ENCODE results near the gene LIPC.

The LIPC gene

DNA sequence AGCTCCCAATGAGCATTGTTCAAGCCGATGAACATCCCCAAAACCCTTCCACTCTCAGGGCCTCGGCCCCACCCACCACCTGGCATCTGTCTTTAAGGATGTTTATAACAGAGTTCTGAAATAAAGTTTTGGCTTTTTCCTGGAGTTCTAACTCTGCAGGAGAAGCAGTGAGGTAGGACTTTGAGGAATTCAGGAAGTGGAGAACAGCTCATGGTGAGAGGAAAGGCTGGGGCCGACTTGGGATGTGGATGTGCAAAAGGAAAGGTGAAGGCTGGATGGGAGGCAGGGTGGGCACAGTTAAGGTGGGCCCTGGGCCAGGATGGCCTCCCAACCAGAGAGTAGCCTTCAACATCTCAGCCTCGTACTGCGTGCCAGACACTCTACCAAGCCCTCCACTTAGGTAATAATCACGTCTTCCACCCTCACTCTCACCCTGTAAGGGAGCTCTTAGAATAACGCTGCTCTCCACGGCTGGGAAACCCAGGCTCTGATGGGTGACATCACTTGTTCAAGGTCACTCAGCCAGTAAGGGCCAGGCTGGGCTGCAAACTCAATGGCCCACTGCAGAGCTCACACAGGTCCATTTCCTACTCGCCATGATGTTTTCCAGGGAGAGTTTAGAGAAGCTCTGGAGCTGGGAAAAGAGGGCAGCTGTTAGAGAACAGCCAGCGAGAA is 28.5 kb downstream of the LIPC start:
- DNase-seq = no peak

DNA sequence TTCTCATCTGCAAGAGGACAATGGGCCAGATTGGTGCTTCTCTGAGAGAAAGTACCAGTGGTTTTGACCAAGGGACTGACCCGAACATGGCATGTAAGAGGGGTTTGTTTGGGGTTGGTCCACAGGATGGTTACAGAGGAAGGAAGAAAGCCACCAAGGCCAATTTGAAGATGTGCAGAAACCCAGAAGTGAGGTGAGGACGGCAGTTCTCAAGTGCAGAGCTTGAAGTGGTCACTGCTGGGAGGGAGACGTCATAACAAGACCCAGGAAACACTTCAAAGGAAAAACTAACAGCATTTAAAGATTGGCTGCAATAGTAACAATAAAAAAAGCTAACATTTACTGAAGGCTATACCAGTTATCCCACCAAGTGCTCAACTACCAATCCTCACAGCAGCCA is 29.1 kb downstream of the LIPC start:
- DNase-seq = no peak

DNA sequence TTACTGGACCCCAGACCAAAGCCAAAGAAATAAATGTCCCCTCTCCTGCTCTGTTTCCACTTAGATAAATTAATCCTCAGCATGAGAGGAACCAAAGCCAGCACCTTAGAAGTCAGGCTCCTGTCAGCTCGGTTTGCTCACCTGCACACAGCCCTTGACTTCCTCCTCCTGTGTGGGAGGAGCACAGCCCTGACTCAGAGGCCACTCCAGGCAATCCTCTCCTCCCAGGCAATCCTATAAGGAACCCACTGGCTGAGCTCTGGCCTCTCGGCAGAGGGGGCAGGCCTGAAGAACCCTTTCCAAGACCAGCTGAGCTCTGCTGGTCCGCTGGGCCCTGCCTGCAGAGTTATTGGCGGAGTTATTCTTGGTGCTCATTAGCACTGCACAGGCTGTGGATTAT is 30.8 kb downstream of the LIPC start:
- no peak for DNase-seq

DNA sequence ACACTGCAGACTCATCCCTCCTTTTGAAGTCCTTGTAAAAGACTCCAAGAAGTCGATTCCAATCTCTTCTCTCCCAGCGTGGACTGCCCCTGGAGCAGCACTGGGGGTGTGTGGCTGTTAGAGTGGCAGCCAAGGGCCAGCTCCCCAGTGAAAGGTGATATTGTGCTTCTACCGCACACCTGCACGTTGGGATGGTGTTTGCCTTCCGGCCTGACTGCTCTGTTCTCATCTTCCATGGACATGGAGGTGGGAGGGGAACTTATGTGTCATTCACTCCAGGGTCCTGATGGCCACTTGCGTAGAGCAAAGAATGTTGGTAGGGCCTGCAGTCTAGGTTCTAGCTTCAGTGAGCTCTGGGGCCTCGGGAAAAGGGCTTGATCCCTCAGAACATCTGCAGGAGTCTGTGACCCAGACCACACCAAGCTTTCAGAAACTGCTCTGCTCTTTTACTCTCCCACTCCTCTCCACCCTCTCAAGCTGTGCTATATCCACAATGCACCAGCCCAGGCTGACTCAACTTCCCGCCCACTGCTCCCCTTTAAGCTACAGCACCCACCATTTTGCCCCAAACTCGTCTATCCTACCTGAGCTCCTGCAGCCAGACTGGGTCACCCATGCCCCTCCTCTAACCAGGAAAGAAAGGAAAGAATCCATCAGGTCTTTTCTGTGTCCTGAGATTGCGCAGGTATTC is 31.3 kb downstream of the LIPC start:
- no peak for DNase-seq

DNA sequence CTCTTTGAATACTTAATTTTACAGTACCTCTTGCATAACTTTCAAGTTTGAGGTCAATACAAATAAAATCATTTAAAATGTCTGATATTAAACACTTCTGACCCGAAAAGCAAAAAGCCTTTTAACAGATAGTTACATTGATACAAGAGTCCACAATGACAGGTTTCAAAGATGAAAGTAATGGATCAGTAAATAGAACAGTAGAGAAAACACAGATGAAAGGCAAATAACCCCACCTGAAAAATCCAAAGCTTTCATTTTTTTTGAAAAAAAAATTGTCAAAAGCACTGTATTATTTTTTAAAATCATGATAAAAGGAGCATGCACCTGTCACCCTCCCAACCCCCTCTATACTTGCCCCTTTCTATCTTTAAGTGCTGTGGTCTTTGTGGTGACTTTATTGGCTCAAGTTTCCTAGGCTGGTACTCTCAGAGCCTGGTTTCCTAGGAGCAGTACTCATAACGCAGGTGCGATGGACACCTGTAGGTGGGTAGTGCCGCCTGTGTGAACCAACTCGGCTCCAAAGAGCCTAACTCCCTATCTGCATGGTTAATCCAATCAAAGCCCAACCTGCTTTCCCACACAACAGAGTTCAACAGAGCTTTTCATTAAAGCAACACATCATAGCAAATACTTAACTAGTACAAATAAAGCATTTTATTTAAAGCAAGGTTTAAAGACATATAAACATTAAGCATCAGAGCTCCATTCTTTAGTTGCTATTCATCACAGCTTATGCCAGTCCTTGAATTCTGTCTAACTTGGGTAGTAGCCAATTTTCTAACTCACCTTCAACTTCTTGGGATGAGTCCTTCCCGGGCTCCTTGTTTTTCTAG is 32.2 kb downstream of the LIPC start:
- DNase-seq = no peak

DNA sequence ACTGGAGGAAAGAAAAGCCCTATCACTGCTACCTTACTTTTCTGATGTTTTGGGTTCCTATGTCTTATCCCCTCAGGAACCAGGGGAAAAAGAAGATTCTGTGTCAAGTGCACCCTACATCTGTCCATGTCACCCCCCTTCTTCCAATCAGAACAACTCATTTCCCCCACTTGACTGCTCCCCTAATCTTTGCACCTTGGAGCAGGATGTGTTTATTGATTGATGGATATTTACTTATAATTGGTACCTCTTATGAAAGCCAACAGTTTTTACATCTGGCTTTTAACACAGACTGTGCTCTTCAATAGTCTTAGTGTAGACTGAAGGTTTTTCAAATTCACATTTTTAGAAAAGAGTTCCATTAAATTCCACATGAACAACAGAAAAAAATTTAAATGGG is 33.3 kb downstream of the LIPC start:
- DNase-seq = no peak

DNA sequence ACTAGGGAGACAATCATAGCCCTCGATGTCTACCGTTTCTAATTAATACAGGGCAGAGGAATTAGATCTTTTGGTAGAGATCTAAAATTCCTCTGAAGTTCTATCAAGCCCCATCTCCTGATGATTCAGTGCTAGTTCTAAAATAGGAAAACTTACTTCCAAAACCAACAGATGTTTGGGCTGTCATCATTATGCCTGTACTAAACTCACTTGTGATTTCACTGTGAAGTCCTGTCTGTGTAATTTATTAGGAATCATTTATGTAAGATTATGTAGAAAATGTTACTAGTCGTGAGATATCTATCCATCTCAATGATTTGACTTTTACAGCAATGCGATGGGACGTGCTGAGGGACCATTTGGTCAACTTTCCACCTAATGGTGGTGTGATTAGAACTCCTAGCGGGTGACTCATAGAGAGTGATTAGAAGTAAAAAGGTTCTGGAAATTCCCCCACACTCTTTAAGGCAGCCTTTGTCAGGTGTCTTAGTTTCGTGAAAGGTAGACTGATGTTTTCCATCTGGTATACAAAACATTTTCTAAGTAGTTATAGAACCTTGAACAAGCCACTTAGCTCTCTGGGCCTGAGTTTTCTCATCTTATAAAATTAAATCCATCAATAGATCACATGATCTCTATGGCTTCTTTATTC is 34.2 kb downstream of the LIPC start:
- DNase-seq = no peak

DNA sequence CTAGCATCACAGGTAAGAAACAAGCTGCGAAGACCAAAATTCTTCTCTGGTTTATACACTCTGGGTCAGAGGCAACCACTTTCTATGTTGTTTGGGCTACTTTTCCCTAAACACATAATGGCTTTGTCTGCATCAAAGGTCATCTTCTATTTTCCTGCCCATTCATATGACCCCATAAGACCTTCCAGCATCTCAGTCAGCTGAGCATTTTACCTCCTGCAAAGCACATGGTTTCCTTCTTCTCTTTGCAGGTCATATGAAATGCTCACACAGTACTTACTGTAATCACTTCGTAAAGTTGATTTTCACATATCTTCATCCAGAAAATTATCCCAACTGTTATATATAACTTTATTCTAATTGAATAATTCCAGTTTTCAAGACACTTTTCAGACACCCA is 34.8 kb downstream of the LIPC start:
- DNase-seq = no peak

DNA sequence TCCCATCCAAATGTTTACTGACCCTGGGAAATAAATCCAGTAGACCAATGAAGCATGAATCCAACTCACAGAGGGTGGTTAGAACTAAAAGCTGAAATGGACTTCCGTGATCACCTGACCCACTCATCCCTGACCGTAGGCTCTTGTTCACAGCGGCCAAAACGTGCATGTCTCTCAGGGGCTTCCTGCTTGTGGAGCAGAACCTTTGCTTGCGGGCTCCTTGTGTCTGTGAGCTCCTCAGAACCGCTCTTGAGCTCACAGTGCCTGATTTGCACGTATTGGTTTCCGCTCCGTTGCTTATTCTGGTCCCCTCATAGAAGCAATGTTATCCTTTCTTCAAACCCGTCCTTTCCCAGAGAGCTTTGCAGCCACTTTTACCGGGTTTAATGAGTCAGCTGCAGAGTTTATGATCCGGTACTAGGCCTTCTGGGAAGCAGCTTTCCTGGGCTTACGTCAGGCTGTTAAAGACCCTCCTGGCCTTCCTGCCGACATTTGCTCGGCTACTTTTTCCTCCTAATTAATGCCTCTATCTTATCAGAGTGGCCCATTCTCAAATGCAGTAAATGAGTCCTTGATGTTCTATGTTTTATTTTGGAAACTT is 35.4 kb downstream of the LIPC start:
- DNase-seq = no peak

DNA sequence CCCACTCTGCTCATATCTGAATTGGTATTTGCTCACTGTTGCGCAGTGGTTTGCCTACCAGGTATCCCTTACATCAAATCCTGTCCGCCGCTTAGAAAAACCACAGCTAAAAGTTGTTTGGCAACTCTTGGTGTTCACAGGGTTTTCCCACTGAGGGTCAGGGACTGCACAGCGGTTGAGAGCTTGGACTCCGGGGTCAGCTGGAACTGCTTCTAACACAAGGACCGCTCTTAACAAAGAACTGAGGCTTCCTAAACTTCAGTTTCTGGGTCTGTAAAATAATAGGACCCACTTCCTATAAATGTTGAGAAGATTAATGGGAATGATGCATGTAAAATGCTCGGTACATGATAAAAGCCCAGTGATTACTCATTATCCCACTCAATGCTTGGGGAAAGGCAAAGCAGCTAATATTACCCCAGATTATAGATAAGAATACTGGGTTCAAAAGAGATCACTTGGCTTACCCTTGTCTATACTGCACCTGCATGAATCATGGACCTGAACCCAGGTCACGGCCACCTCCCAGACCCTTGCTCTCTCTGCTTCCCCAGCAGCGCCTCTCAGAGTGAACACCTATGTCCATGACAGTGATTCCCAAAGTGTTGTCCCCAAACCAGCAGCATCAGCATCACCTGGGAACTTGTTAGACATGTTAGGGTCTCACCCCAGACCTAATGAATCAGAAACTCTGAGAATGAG is 36.1 kb downstream of the LIPC start:
- no peak for DNase-seq

DNA sequence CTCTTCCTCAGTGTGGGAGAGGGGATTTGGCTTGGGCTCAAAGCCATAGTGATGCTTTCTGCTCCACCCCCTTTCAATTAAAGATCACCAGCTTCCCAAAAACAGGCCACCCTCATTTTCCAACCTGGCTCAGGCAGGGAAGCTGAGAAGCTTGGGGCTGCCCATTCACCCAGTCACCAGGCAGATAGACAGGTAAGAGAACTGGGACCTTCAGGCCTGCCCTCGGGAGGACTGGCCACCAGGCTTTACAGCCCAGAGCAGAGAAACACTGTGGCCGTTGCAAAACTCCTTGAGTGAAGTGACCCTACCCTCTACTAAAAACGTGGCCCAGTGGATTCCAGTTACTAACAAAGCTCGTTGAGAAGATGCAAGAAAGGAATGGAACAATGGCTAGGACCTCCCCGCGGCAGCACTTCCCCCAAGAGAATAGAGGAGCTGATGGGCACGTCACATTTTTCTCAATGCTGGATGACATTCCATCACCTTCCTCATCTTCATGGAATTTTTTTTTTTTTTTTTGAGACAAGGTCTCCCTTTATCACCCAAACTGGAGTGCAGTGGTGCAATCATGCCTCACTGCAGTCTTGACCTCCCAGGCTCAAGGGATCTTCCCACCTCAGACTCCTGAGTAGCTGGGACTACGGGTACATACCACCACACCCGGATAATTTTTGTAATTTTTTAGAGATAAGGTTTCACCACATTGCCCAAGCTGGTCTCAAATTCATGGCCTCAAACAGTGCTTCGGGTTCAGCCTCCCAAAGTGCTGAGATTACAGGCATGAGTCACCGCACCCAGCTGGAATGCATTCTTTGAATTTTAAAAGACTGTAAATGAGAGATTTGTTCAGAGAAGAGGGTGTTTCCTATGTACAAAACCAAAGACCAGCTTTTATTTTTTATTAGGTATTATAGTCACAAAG is 37.9 kb downstream of the LIPC start:
- no peak for DNase-seq

DNA sequence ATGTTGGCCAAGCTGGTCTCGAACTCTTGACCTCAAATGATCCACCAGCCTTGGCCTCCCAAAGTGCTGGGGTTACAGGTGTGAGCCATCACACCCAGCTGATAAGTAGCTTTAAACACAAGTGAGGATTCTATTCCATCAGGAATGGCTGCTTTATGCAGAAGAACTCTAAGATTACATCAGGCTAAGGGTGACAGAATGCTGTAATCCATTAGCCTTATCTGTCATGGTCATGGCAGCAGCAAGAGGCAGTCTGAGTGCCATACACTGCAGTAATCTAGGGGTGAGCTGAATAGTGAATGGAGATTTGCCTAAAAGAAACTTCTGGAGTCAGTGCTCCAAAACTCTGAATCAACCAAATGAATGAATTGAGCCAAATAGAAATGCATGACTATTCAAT is 39.6 kb downstream of the LIPC start:
- DNase-seq = no peak

DNA sequence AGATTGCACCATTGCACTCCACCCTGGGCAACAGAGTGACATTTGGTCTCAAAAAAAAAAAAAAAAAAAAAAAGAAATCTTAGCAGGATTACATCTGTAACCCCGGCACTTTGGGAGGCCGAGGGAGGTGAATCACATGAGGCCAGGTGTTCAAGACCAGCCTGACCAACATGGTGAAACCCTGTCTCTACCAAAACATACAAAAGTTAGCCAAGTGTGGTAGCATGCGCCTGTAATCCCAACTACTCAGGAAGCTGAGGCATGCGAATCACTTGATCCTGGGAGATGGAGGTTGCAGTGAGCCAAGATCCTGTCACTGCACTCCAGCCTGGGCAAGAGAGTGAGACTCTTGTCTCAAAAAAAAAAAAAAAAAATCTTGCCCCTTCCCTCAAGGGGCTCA is 40.4 kb downstream of the LIPC start:
- DNase-seq = no peak

DNA sequence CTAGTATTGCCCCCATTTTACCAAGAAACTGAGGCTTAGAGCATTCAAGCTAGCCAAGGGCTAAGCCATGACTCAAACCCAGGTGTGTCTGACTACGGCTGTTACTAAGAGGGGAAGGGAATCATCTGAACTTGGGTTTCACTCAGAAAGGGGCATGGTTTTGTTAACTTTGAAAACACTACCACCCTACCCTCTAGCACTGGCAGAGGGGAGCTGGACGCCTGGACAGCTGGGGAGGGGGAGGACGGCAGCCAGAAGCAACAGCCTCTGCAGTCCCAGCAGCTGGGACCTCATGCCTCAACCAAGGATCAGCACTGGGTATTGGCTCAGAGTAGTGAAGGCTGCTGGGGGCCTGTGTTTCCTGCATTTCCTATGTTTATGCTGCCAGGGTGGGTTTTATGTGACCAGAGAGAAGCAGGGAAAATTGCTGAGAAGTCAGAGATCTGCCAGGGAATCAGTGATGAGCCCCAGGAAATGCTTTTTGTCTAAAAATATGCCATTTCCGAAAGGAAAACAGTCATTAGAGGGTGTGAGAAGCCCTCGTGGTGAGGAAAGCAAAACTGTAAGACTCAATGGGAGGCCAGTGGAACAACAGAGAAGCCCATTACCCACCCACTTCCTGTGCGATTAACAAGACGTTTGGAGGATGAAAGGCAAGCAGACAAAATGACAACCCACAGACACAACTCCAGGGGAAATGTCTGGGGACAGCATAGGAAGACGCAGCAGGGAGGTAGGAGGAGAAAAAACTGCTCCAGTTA is 41.2 kb downstream of the LIPC start:
- DNase-seq = peak; percentile 64

DNA sequence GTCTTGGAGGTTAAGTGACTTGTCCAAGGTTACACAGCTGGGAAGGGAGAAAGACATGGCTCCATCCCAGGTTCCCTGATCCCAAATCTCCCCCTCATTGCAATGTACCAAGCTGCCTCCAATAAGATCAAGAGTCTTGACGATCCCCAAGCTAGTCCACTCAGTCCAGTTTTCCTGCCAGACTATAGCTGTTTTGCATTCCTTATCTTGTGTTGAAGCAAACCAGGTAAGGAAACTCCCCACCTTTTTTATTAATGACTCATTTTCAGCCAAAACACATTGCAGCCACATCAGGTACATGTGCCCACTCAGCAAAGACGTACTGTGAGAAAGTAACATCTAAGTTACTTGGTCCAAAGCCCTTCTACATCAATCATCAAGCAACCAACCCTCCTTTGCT is 41.9 kb downstream of the LIPC start:
- DNase-seq = peak; percentile 13

DNA sequence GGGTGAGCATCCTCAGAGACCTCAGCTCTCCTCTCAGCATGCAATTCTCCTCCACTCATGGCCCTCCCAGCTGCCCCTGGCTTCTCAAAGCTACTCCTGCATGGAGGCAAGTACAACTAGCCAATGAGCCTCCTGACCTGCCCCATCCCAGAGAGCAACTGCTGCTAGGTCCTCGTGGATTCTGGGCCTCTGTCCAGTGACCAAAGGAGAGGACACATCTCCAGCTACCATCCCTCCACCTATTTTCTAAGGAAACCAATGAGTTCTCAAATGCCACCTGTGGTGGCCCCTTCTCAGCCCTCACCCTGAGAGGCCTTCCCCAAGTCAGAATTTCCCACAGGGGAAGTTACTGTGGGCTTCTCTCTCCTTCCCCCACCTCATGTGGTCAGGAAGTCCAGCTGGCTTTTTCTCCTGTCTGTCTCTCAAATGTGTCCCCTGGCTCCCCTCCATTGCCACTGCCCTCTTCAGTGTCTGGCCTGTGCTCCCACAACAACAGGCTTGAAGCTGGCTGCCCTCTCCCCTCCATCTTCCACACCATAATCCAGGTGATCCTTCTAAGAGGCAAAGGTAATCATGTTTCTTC is 43.0 kb downstream of the LIPC start:
- DNase-seq = no peak

DNA sequence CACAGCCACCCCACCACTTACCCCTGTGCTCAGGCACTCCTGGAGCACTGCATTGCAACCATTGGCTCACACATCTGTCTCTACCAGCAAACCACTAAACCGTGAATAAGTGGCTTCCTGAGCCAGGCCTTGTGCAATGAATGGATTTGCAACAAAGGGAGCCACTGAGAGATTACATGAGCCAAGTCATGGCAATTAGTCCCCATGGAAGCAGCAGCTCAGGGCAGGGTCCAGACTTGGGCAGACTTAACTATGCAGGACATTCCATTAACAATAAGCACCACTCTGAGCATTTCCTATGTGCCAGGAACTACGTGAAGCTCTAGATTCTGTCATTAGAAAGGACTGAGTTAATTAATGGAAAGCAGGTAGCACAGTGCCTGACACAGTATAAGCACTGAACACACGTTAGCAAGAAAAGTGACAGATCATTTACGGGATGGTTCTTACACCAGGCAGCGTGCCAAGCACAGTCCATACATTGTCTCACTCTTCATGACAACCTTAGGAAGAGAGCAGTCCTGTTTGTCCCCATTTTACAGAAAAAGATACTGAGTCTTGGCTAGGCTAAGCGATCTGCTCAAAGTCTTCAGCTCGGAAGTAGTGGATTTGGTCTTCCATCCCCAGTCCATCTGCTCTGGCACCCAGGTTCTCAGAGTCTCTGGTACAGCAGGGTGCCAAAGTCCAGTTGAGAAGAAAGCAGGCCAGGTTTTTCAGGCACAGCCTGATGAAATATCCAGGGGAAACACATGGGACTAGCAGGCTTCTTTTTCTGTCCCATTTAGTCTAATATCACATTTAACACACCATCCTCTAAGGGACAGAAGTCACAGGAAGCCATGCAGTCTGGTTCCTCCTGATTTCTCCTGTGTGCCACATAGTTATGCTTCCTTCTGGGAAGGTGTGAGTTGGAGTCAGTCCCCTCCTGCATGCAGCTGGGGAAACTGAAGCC is 44.1 kb downstream of the LIPC start:
- no peak for DNase-seq

DNA sequence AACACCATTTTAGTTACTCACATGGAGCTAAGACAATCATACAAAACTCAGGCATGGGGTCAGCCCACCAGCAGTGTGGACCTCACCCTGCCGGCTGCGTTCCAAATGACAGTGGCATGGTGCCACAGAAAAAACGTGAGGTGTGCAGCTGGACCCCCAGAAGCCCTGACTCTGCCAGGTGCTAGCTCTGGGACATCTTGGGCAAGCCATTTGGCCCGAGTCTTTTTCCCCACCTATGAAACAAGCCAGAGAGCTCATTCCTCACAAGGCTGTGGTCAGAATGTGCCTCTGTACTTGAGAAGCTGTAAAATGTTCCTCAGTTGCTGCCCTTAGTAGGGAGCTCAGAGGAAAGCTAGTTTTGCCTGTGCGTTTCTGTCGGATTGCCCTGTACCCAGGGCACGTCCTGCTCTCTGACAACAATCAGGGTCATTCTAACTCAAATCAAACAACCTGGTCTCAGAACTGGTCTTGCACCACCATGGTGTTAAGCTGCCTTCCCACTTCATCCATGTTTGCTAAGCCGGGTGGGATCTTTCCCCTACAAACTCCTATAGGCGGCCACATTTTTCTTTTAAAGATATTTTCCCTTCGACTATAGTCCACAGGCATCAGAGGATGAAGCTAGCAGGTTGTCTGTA is 44.9 kb downstream of the LIPC start:
- no peak for DNase-seq

All from CD4-positive, alpha-beta T cell treated with Interleukin-21 for 1 hour (primary cell).